GM19328 (cell line): Measurements from ENCODE around the gene CFAP119.

Experiments used
- ATAC-seq: cut with Tn5 transposase; IDR thresholded peaks from one replicate; pipeline ENCODE4 v1.9.1; 2021; ENCODE audit warnings: mild to moderate bottlenecking, moderate library complexity; ENCODE audit not compliant: unreplicated experiment

CFAP119 gene

DNA sequence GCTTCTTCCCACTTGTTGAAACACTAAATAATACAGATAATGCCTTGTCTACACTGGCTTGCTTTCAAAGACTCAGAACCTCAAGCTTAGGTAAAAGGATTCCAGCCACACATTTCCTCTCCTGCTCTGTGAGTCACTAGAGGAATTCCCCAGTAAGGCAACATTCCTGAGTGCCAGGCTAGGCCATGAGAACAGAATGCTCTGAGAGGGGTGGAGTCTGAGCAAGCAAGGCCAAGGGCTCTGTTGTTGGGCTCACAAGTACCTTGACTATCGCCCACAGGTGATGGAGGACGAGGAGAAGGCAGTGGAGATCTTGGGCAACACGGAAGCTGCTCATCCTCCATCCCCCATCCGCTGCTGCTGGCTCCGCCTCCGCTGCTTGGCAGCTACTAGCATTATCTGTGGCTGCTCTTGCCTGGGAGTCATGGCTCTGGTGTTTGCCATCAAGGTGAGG is 20.4 kb downstream of the CFAP119 start:
- ATAC-seq: no peak

DNA sequence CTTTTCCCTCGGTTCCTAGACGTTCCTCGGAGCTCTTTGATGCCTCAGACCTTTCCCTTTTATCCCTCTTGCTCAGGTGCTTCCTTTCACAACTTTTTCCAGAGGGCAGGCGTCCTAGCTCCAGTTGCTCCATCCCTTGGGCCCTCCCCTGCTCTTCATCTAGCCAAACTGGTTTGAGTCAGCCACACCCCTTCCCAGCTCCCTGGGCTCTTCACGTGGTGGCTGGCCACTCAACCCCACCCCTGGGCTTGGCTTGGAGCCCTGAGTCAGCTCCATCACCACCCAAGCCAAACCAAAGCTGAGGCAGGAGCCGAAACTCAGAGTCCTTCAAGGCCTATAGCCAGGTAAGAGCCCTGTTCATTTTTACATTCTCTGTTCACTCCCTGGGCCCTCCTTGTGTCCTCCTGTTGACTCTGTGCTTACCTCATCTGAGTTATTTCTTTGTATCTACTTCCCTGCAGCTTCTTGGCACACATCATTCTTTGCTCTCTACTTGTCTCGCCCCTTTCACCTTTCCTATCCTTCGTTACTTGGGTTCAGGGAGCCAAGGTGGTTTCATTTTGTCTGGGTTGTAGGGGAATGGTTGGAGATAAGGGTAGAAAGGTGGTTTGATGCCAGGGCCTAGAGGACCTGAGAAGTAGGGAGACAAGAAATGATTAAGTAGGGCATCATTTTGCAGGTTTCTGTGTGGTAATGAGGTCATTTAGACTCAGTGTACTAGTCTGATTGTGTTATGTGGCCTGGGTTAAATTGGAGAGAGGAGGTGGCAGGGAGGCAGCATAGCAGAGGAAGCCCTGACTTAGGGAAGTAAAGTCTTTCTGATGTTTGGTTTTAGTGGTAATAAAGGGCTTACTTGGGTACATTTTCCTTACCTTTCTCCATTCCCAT is 21.3 kb downstream of the CFAP119 start:
- no peak for ATAC-seq

DNA sequence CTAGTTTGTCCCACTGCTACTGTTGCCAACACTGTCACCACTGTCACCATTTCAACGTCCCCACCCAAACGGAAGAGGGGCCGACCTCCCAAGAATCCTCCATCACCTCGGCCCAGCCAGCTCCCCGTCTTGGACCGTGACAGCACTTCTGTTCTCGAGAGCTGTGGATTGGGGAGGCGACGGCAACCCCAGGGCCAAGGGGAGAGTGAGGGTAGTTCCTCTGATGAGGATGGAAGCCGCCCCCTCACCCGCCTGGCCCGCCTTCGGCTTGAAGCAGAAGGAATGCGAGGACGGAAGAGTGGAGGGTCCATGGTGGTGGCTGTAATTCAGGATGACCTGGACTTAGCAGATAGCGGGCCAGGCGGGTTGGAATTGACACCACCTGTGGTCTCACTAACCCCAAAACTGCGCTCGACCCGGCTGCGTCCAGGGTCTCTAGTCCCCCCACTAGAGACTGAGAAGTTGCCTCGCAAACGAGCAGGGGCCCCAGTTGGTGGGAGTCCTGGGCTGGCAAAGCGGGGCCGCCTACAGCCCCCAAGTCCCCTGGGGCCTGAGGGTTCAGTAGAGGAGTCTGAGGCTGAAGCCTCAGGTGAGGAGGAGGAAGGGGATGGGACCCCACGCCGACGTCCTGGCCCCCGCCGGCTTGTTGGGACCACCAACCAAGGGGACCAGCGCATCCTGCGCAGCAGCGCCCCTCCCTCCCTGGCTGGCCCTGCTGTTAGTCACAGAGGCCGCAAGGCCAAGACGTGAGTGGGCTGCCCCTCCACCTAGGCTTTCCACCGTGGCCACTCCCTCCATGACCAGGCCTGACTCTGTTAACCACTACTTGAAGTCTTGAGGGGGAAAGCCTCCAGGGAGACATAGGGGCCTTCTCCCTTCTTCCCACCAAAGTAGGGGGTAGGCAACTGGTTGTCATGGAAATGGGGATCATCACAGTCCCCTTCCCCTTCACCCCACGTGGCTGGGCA is 22.6 kb downstream of the CFAP119 start:
- no peak for ATAC-seq

DNA sequence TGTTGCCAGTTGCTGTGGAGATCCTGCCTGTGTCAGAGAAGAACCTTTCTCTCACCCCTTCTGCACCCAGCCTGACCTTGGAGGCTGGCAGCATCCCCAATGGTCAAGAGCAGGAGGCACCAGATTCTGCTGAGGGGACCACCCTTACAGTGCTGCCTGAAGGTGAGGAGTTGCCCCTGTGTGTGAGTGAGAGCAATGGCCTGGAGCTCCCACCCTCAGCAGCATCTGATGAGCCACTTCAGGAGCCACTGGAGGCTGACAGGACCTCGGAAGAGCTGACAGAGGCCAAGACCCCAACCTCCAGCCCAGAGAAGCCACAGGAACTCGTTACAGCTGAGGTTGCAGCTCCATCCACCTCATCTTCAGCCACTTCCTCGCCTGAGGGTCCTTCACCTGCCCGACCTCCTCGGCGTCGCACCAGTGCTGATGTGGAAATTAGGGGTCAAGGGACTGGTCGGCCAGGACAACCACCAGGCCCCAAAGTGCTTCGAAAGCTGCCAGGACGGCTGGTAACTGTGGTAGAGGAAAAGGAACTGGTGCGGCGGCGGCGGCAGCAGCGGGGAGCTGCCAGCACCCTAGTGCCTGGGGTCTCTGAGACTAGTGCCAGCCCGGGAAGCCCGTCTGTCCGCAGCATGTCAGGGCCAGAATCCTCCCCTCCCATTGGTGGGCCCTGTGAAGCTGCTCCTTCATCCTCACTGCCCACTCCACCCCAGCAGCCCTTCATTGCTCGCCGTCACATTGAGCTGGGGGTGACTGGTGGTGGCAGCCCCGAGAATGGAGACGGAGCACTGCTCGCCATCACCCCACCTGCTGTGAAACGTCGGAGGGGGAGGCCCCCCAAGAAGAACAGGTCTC is 23.8 kb downstream of the CFAP119 start:
- no peak for ATAC-seq

DNA sequence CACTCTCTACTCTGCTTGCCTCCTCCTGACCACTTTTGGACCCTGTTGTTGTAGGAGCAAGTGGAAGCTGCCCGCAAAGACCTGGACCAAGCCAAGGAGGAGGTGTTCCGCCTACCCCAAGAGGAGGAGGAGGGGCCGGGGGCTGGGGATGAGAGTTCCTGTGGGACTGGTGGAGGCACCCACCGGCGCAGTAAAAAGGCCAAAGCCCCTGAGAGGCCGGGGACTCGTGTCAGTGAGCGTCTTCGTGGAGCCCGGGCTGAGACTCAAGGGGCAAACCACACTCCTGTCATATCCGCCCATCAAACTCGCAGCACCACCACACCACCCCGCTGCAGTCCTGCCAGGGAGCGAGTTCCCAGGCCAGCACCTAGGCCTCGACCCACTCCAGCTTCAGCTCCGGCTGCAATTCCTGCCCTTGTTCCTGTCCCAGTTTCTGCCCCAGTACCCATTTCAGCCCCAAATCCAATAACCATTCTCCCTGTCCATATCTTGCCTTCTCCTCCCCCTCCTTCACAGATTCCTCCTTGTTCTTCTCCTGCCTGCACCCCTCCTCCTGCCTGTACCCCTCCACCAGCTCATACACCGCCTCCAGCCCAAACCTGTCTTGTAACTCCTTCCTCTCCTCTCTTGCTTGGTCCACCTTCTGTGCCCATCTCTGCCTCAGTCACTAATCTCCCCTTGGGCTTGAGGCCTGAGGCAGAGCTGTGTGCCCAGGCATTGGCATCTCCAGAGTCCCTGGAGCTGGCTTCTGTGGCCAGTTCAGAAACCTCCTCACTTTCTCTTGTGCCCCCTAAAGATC is 24.7 kb downstream of the CFAP119 start:
- ATAC-seq: no peak

DNA sequence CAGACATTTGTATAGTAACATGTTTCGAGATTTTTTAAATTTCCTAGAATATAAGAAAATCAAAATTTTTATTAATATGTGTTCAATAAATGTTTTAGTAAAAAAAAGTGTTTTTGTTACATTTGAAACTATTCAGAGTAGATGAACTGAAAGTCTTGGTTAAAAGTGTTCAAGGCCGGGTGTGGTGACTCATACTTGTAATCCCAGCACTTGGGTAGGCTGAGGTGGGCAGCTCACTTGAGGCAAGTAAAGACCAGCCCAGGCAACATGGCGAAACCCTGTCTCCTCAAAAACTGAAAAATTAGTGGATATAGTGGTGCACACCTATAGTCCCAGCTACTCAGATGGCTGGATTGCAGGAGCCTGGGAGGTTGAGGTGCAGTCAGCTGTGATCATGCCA is 30.5 kb downstream of the CFAP119 start:
- ATAC-seq: no peak

DNA sequence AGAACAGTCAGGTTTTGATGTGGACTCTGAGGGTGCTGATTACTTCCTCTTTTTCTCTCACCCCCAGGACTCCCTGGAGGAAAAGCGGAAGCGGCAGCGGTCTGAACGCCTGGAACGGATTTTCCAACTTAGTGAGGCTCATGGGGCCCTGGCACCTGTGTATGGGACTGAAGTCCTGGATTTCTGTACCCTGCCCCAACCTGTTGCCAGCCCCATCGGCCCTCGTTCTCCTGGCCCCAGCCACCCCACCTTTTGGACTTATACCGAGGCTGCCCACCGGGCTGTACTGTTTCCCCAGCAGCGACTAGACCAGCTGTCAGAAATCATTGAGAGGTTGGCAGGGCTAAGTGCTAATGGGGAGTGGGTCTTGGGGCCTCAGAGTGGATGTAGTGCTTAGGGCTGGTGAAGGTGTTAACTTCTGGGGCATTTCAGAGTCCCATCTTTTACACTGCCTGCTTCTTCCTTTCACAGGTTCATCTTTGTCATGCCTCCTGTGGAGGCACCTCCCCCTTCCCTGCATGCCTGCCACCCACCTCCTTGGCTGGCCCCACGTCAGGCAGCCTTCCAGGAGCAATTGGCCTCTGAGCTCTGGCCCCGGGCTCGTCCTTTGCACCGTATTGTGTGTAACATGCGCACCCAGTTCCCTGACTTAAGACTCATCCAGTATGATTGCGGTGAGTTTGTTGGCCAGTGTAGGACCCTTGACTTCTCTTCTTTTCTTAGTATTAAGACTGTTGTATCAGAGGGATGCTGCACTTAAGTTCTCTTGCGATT is 32.8 kb downstream of the CFAP119 start:
- no peak for ATAC-seq

DNA sequence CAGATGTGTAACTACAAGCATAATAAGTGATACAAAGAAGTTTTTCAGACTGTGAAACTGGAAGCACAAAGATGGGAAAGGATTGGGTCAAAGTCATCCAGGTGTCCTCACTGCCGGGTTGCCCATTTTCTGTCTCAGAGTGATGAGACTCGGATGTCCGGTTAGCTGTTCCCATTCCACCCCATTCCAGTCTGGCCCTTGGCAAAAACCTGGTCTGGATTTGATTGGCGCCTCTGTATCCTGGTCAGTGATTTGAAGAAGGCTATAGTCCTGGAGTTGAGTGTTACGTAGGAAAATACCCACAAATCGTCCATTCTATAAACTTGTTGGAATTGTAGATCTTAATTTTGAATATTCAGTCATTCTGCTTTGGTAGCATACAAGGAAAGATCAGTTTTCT is 33.5 kb downstream of the CFAP119 start:
- ATAC-seq: no peak

DNA sequence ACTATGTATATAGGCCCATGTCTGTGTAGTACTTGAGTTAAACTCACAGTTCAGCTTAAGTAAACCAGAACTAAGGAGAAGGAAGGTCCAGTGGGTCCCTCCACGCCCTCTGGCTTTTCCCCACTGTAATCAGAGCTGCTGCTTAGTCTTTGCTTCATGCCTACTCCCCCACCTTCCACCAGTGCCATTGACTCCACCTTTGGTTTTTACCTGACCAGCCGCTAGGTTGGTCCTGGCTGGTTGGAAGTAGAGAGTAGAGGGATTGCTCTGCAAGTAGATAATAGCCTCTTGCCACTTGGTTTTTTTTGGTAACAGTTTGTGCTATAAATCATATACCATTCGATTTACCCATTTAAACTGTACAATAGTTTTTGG is 36.5 kb downstream of the CFAP119 start:
- no peak for ATAC-seq

DNA sequence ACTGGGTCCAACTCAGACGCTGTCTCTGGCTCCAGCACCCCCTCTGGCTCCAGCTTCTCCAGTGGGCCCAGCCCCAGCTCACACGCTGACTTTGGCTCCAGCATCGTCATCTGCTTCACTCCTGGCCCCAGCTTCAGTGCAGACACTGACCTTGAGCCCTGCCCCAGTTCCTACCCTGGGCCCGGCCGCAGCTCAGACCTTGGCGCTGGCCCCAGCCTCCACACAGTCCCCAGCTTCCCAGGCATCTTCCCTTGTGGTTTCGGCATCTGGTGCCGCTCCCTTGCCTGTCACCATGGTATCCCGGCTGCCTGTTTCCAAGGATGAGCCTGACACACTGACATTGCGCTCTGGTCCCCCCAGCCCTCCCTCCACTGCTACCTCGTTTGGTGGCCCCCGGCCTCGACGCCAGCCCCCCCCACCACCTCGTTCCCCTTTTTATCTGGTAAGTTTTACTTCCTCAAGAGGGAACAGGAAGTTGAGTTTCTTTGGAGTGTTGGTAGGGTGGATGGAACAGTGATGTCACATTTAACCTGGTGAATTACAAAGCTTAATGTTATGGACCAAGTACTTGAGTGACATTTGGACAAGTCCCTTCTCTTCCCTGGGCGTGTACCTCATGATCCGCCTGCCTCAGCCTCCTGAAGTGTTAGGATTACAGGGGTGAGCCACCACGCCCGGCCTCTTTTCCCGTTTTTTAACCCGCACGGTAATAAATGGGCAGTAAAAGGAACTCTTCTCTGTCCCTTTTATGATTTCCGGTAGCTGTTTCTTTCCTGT is 37.0 kb downstream of the CFAP119 start:
- no peak for ATAC-seq

DNA sequence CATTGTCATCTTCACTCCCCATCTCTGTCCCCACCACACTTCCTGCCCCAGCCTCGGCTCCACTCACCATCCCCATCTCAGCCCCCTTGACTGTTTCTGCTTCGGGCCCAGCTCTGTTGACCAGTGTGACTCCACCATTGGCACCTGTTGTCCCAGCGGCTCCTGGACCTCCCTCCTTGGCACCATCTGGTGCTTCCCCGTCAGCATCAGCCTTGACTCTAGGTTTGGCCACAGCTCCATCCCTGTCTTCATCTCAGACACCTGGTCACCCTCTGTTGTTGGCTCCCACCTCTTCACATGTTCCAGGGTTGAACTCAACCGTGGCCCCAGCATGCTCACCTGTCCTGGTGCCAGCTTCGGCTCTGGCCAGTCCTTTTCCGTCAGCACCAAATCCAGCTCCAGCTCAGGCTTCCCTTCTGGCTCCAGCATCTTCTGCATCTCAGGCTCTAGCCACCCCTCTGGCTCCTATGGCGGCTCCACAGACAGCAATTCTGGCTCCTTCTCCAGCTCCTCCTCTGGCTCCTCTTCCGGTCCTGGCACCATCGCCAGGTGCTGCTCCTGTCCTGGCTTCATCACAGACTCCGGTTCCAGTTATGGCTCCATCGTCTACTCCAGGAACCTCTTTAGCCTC is 38.0 kb downstream of the CFAP119 start:
- ATAC-seq: no peak

DNA sequence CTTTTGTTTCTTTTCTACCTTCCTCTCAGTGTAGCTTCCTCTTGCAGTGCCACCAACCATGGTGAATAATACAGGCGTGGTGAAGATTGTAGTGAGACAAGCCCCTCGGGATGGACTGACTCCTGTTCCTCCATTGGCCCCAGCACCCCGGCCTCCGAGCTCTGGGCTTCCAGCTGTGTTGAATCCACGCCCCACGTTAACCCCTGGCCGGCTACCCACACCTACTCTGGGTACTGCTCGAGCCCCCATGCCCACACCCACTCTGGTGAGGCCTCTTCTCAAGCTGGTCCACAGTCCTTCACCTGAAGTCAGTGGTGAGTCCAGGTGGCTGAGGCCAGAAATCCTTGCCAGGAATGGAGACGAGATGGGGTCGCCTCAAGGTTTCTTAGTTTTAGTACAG is 38.9 kb downstream of the CFAP119 start:
- no peak for ATAC-seq

DNA sequence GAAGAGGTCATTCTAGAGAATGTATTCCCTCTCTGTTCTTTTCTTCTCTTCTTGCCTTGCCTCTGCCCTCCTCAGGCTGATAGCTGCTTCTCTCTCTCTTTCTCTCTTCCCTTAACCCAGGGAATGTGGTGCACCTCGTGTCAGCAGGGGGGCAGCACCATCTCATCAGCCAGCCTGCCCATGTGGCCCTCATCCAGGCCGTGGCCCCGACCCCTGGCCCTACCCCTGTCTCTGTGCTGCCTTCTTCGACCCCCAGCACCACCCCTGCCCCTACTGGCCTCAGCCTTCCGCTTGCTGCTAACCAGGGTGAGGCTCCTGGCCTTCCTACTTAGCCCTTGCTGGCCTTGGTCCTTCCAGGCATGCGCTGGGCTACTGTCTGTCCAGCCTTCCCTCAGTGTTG is 39.4 kb downstream of the CFAP119 start:
- ATAC-seq: no peak

DNA sequence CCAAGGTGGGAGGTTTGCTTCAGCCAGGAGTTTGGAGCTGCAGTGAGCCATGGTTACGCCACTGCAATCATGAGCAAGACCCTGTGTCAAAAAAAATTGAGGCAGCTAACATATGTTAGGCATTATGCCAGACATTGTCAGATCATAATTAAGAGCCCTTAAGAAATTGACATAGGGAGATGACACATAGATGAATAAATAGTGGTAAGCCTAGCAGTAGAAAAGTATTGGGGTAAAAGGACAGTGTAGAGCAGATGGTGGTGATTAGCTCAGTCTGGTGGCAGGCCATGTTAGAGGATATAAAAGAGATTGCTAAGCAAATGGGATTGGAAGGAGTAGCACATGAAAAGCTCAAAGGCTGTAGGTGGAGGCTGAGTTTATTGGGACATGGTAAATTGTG is 40.3 kb downstream of the CFAP119 start:
- ATAC-seq: no peak

DNA sequence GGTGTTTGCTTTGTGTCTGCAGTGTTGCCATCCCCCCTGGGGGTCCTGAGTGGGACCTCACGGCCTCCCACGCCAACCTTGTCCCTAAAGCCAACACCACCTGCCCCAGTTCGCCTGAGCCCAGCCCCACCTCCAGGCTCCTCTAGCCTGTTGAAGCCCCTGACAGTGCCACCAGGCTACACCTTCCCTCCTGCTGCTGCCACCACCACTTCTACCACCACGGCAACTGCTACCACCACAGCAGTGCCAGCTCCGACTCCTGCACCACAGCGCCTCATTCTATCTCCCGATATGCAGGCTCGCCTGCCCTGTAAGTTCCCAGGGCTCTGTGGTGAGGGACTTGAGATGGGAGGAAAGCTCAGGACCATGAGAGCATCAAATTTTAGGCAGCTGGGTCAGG is 40.7 kb downstream of the CFAP119 start:
- no peak for ATAC-seq

DNA sequence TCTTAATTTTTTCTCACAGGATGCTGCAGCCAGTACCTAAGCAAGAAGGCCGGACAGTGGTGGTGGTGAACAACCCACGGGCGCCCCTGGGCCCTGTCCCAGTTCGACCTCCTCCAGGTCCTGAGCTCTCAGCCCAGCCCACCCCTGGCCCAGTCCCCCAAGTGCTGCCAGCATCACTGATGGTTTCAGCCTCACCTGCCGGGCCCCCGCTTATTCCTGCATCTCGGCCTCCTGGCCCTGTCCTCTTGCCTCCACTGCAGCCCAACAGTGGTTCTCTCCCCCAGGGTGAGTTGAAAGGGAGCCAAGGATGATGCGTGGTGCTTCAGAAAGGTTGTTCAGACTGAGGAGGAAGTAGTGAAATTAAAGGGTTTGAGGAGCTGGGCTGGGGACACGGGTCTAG is 41.2 kb downstream of the CFAP119 start:
- no peak for ATAC-seq

DNA sequence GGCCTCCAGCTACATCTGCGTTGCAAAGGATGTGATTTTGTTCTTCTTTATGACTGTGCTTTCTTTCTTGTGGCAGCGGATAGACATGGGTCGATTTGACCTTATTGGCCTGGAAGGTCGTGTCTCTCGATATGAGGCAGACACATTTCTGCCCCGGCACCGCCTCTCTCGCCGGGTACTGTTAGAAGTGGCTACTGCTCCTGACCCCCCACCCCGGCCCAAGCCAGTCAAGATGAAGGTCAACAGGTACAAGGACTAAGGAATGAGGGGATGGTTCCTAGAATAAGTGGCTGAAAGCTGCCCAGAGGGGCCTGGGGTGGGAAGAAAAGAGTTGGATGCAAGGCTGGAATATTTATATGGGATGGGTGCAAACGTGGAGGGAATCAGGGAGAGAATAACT is 41.8 kb downstream of the CFAP119 start:
- ATAC-seq: no peak
